Breast epithelium (tissue), 3 donors: ENCODE data around the gene IMMP2L.

ENCODE experiments used
- CTCF ChIP-seq, 3 donors: fragments of 450-650 bp; IDR thresholded peaks; one replicate each; pipeline ENCODE4 v1.5.1; 2016 to 2017; ENCODE audit warnings: antibody characterized with exemption in 3 of 3, mild to moderate bottlenecking in 3 of 3, moderate library complexity in 3 of 3
- POLR2A ChIP-seq: fragments of 450-650 bp; IDR thresholded peaks from one replicate; pipeline ENCODE4 v1.6.1; 2016; ENCODE audit warnings: antibody characterized with exemption, mild to moderate bottlenecking, moderate library complexity
- POLR2AphosphoS5 ChIP-seq, 3 donors: sonication (generic); formaldehyde crosslinking; IDR thresholded peaks; one replicate each; pipeline ENCODE4 v1.6.1; 2017; ENCODE audit warnings: antibody characterized with exemption in 3 of 3

GRCh38 chr7:110803602-110804143, 758.6 kb downstream of the IMMP2L start:
- TF ChIP-seq POLR2A: no peak
- TF ChIP-seq CTCF (IDR thresholded peaks at IDR 0.05): no peak
- TF ChIP-seq POLR2AphosphoS5 (IDR thresholded peaks at IDR 0.05): no peak
